ENCODE results near the gene CDC42EP3.
A peak's percentile ranks its signal among the peaks of the same experiment; 100 is the strongest.

DNA sequence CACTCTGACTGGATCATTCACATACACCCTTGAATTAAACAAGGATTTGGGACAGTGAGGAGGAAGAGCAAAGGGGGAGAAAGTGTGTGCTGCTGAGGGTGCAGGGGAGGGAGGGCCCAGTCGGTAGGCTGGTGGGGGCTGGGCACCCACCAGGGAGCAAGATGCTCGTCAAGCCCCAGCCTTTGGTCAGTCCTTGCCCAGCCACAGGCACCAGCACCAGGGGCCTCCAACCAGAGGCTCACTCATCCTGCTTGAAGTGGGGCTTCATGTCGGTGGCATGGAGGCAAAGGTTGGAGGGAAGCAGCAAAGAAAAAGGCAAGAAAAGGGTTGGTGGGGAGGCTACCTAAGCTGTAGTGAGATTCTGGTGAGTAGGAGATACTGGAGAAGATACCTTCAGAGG is 21.9 kb downstream of the CDC42EP3 start:
- TF ChIP-seq TAF1 (IDR thresholded peaks at IDR 0.05; ENCODE audit: borderline replicate concordance, low read depth, low read length) (no peak), POLR2AphosphoS5 (IDR thresholded peaks at IDR 0.05; ENCODE audit: low read depth, low read length) (0 out of 2 replicates have a peak, but pooled peaks have one; percentile 32), POLR2A (IDR thresholded peaks at IDR 0.05; ENCODE audit: low read depth, low read length) (peak; percentile 36; the same call in 1 of the 2 replicates)

Measured in GM12892 (cell line).